Endothelial cell of umbilical vein (primary cell): ENCODE results near the gene LCE4A. TPM values are rescaled to one million over a fixed set of nuclear protein-coding genes. Genes with fewer than 3 reads are reported as not detected.
"Not testable (repeated sequence)": the region's sequence is repeated elsewhere in the genome, so short reads cannot be mapped to it uniquely, and the experiment has no call there.

Experiments
- BruUV-seq: library from RNA; stranded (reverse); fragments of 400-500 nt; replicated peaks from 2 replicates; lab custom pipeline; 2021; lab: Mats Ljungman, UMichigan
- CTCF ChIA-PET: fragments of 300-600, 350-600 bp; sonication (Branson Sonifier 250); formaldehyde crosslinking; loops from one replicate; lab custom pipeline; 2021; ENCODE audit warnings: antibody characterized with exemption, inconsistent platforms; lab: Charles Lee
- POLR2A ChIA-PET: fragments of 300-600, 350-600 bp; sonication (Branson Sonifier 250); formaldehyde crosslinking; loops from one replicate; lab custom pipeline; 2021; ENCODE audit warnings: antibody characterized with exemption, inconsistent platforms; lab: Charles Lee
- DNase-seq: peaks from one replicate; pipeline ENCODE4 v3.0.0-alpha.2; 2011; ENCODE audit warnings: low read depth, low spot score
- FAIRE-seq: peaks from 2 replicates; lab custom pipeline; 2011; peaks lifted over from hg19 to GRCh38; lab: Jason Lieb, UNC
- H2AFZ ChIP-seq: 2 replicates; pipeline ENCODE4 v1.6.0; 2012; ENCODE audit warnings: low read depth, low read length, control low read depth, inconsistent platforms
- H3K27ac ChIP-seq: 2 replicates; pipeline ENCODE4 v1.5.1; 2011; ENCODE audit warnings: low read depth, mild to moderate bottlenecking, control low read depth, low read length, moderate library complexity; ENCODE audit not compliant: insufficient read depth
- H3K27me3 ChIP-seq, 2 experiments: 2 replicates each; pipeline versions ENCODE4 v1.6.0 to v1.6.1; 2011; ENCODE audit warnings: low read length in 2 of 2, mixed read lengths in 1 of 2; ENCODE audit not compliant: control insufficient read depth in 2 of 2, insufficient read depth in 2 of 2
- H3K36me3 ChIP-seq, 2 experiments: 2 replicates in 1 of 2; 3 replicates in 1 of 2; pipeline ENCODE4 v1.5.1; 2011; ENCODE audit warnings: low read length in 2 of 2, mild to moderate bottlenecking in 1 of 2, moderate library complexity in 1 of 2; ENCODE audit not compliant: control insufficient read depth in 2 of 2, insufficient read depth in 2 of 2; ENCODE audit errors: extremely low read depth in 1 of 2
- H3K4me1 ChIP-seq: 3 replicates; pipeline ENCODE4 v1.5.1; 2011; ENCODE audit warnings: mild to moderate bottlenecking, low read length; ENCODE audit not compliant: control insufficient read depth, insufficient read depth; ENCODE audit errors: extremely low read depth
- H3K4me2 ChIP-seq: 2 replicates; pipeline ENCODE4 v1.6.1; 2011; ENCODE audit warnings: low read length, control low read depth, mixed read lengths; ENCODE audit not compliant: insufficient read depth
- H3K4me3 ChIP-seq, 3 experiments: fragments of 200-600 bp in 1 of 3; sonication (generic), shearing (Covaris generic) in 1 of 3; replicated peaks in 1 of 3; 2 replicates each; pipeline ENCODE4 v1.5.1; 2011 to 2016; ENCODE audit warnings: control low read depth in 3 of 3, low read length in 3 of 3, mild to moderate bottlenecking in 2 of 3, inconsistent platforms in 1 of 3, low read depth in 1 of 3, moderate library complexity in 1 of 3; ENCODE audit not compliant: insufficient read depth in 1 of 3
- H3K79me2 ChIP-seq: 2 replicates; pipeline ENCODE4 v1.6.0; 2012; ENCODE audit warnings: low read length, inconsistent platforms; ENCODE audit not compliant: control insufficient read depth, insufficient read depth
- H3K9ac ChIP-seq: replicated peaks from 2 replicates; pipeline ENCODE3; 2011; ENCODE audit warnings: low read length, control low read depth; ENCODE audit not compliant: insufficient read depth; ENCODE audit errors: extremely low read depth
- H3K9me1 ChIP-seq: replicated peaks from 3 replicates; pipeline ENCODE4 v1.6.0; 2011; ENCODE audit warnings: mild to moderate bottlenecking, low read length; ENCODE audit not compliant: control insufficient read depth, insufficient read depth; ENCODE audit errors: extremely low read depth
- H3K9me3 ChIP-seq: replicated peaks from 2 replicates; pipeline ENCODE4 v1.5.1; 2012; ENCODE audit warnings: low read length, inconsistent platforms; ENCODE audit not compliant: control insufficient read depth, insufficient read depth
- H4K20me1 ChIP-seq: replicated peaks from 2 replicates; pipeline ENCODE3; 2011; ENCODE audit warnings: mild to moderate bottlenecking, low read length; ENCODE audit not compliant: control insufficient read depth, insufficient read depth; ENCODE audit errors: extremely low read depth
- CTCF ChIP-seq, 2 donors: IDR thresholded peaks; 1 replicate in 1 of 2; 2 replicates in 1 of 2; pipeline ENCODE4 v1.5.1; 2011; ENCODE audit warnings: low read length in 2 of 2, mild to moderate bottlenecking in 2 of 2, moderate library complexity in 2 of 2, control low read depth in 1 of 2, inconsistent platforms in 1 of 2, low read depth in 1 of 2; ENCODE audit not compliant: insufficient read depth in 1 of 2; ENCODE audit errors: extremely low read depth in 1 of 2
- FOS ChIP-seq: IDR thresholded peaks from 2 replicates; pipeline ENCODE4 v1.6.1; 2011; ENCODE audit warnings: mild to moderate bottlenecking, low read length, moderate library complexity, borderline replicate concordance; ENCODE audit not compliant: insufficient read depth
- GATA2 ChIP-seq: IDR thresholded peaks from 2 replicates; pipeline ENCODE4 v1.7.0; 2011; ENCODE audit warnings: low read depth, mild to moderate bottlenecking, moderate library complexity, mixed read lengths, low read length; ENCODE audit not compliant: insufficient read length, insufficient read depth
- POLR2A ChIP-seq: IDR thresholded peaks from 2 replicates; pipeline ENCODE4 v1.6.1; 2012; ENCODE audit warnings: low read depth, mild to moderate bottlenecking, control low read depth, low read length
- POLR2AphosphoS5 ChIP-seq: IDR thresholded peaks from 2 replicates; pipeline ENCODE4 v1.6.1; 2012; ENCODE audit warnings: low read depth, mild to moderate bottlenecking, control low read depth, low read length, moderate library complexity; ENCODE audit not compliant: insufficient read depth
- dilution Hi-C: fragments of 300-500 bp; cut with MboI; formaldehyde crosslinking; loops from one replicate; pipeline ENCODE4 v1.15.0; 2019; ENCODE audit warnings: low sequenced_read_pairs; ENCODE audit not compliant: extremely low pct_ligation_motif_present
- intact Hi-C: fragments of 100-400 bp; cut with micrococcal nuclease; formaldehyde crosslinking; loops from one replicate; pipeline ENCODE4 v1.10.0; 2022
- polyA plus RNA-seq, 4 experiments: library from polyadenylated mRNA; depleted of rRNA in 3 of 4; stranded (reverse) in 3 of 4; unstranded in 1 of 4; fragments of >200 nt; gene quantifications; 2 replicates each; pipeline versions ENCODE4 v1.2.1 to v1.2.3, GENCODE V29; 2011 to 2012; ENCODE audit warnings: missing spikeins in 1 of 4
- total RNA-seq: library from RNA; stranded (reverse); gene quantifications from 2 replicates; pipeline ENCODE4 v1.2.3, GENCODE V29; 2021

The LCE4A gene
- total and polyA plus RNA-seq, 2 donors (not counting 3 experiments of a cell fraction or from before 2014, with no cell fraction given), result not detected

GRCh38 chr1:152683846-152684245 lies 24.1 kb upstream of the LCE4A start:
- Histone ChIP-seq H3K27me3 (no peaks in the 10 kb centered on the region), H3K4me1 (no peaks in the 10 kb centered on the region), H3K9ac (no peak overlapping the region), H3K4me2 (no peak overlapping the region), H3K27ac (no peak overlapping the region), H3K79me2 (no peaks in the 10 kb centered on the region), H3K36me3 (no peaks in the 10 kb centered on the region), H3K9me3 (no peaks in the 10 kb centered on the region), H3K9me1 (no peaks in the 10 kb centered on the region), H3K4me3 (no peak overlapping the region), H4K20me1 (no peaks in the 10 kb centered on the region), H2AFZ (no peak overlapping the region)
- POLR2A ChIA-PET, result no interaction called here
- dilution Hi-C loops (no loop called here), intact Hi-C loops (no loop called here)
- no peak for FAIRE-seq
- CTCF ChIA-PET, result no interaction called here
- no peak for TF ChIP-seq GATA2
- TF ChIP-seq CTCF (IDR thresholded peaks at IDR 0.05; ENCODE audit: extremely low read depth in 1 of 2, insufficient read depth in 1 of 2, low read depth in 1 of 2, low read length in 2 of 2), result no peak
- TF ChIP-seq POLR2A, result no peak
- no peak for TF ChIP-seq FOS
- TF ChIP-seq POLR2AphosphoS5, result no peak
- no peak for DNase-seq
- BruUV-seq, result no TSS peak

GRCh38 chr1:152685823-152686222 lies 22.1 kb upstream of the LCE4A start, which contains the start of gene LCE2B:
LCE2B (plus strand) TSS chr1:152686123; CDS start chr1:152686844, 721 bp downstream.
- DNase-seq, H3K27me3 ChIP-seq, POLR2A ChIA-PET, H4K20me1 ChIP-seq, H3K9me3 ChIP-seq, H3K4me2 ChIP-seq, BruUV-seq, H3K4me1 ChIP-seq, H3K4me3 ChIP-seq, CTCF ChIA-PET, H3K79me2 ChIP-seq, H3K9ac ChIP-seq, intact Hi-C loops, dilution Hi-C loops, H3K27ac ChIP-seq, H2AFZ ChIP-seq, H3K9me1 ChIP-seq, FAIRE-seq, H3K36me3 ChIP-seq: not testable (repeated sequence)
